Measurements from ENCODE around the gene SYNDIG1. TPM values are rescaled to one million over a fixed set of nuclear protein-coding genes. Genes with fewer than 3 reads are reported as not detected.

SYNDIG1 gene
- total RNA-seq, 4 donors from 2014 or later, result 0.27 to 0.32 TPM; not detected in 2

GRCh38 chr20:24705486-24705885 is 236.1 kb downstream of the SYNDIG1 start:
- no peak for DNase-seq
- in situ Hi-C loops (cut with MboI; ENCODE audit: low pct_ligation_motif_present in 1 of 4, low pct_unique_long_range_greater_than_20kb in 1 of 4, low sequenced_read_pairs in 3 of 4), result loop anchor here in 1 of 4 donors (25.0 kb wide), 1 partner anchor 93 kb away; no protein-coding TSS in a partner anchor
- intact Hi-C loops (cut with DNase I; ENCODE audit: low total_unique reads), result no loop called here

DNA sequence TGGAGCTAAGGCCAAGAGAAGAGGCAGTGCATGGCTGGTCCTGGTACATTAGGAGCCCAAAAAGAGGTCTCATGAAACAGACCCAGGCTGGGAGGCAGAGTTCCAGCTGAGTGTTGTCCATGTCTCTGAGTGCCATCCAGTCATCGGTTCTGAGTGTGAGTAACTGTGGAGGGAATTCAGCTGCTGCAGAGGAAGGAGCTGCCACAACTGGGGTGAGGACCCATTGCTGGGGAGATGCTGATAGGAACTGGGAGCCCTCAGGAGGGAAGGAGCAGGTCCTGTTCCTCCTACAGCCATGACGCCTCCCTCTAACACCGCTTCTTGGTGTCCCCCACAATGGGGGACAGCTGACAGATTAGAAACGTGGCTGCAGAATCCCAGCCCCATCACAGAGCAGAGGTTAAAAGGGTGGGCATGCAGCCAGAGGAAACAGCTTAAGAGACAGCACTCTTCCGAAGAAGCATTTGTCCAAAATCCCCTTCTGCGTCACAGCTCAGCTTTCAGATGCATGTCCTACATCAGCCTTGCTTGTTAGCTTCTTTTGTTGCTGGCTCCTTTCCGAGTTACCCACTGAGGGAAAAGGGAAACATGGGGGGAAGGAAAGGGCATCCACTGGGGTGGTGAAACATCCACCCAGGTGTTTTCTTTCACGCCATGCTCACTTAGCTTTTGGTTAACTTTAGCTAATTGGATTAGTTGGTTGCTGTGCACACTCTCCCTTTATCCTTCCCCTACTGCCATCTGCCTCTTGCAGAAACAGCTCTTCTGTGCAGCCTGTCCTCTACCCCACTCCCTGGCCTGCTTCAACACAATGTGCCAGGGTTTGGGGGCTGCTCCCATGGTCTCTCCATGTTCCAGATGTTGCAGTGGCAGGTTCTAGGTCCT is 239.2 kb downstream of the SYNDIG1 start:
- 60 to 70% methylated on average over 3 to 8 of the region's 8 CpGs for WGBS, 2 donors (ENCODE audit: low coverage in 1 of 2)
- Histone ChIP-seq H3K4me1 (no peaks in the 10 kb centered on the region), H3K27me3 (no peaks in the 10 kb centered on the region), H3K27ac (no peak overlapping the region), H3K9me3 (no peaks in the 10 kb centered on the region), H3K4me3 (no peak overlapping the region), H3K36me3 (no peaks in the 10 kb centered on the region)
- intact Hi-C loops (cut with DNase I; ENCODE audit: low total_unique reads) (no loop called here), in situ Hi-C loops (cut with MboI; ENCODE audit: low pct_ligation_motif_present in 1 of 4, low pct_unique_long_range_greater_than_20kb in 1 of 4, low sequenced_read_pairs in 3 of 4) (loop anchor here in 1 of 4 donors (25.0 kb wide), 1 partner anchor 96 kb away; no protein-coding TSS in a partner anchor)
- TF ChIP-seq CTCF (IDR thresholded peaks at IDR 0.05) (no peak), POLR2A (IDR thresholded peaks at IDR 0.05) (no peak), EP300 (IDR thresholded peaks at IDR 0.05; ENCODE audit: low read depth) (no peak), POLR2AphosphoS5 (IDR thresholded peaks at IDR 0.05) (no peak)
- no peak for DNase-seq

More at GRCh38 chr20:24705486-24705885, 236.1 kb downstream of the SYNDIG1 start:
- no peak overlapping the region for H3K27ac ChIP-seq
- H3K36me3 ChIP-seq, result no peaks in the 10 kb centered on the region
- no peaks in the 10 kb centered on the region for H3K9me3 ChIP-seq
- TF ChIP-seq CTCF (IDR thresholded peaks at IDR 0.05) (no peak), EP300 (IDR thresholded peaks at IDR 0.05; ENCODE audit: low read depth) (no peak), POLR2AphosphoS5 (IDR thresholded peaks at IDR 0.05) (no peak), POLR2A (IDR thresholded peaks at IDR 0.05) (no peak)
- no peaks in the 10 kb centered on the region for H3K27me3 ChIP-seq
- H3K4me1 ChIP-seq, result no peaks in the 10 kb centered on the region
- WGBS, 2 donors (ENCODE audit: low coverage in 1 of 2), result 78 to 93% methylated on average over 4 of the region's 4 CpGs
- no peak overlapping the region for H3K4me3 ChIP-seq

All from transverse colon (tissue), 4 donors.